OCI-LY1 (cell line): ENCODE results near the gene CPA3.

Experiments
- H2AFZ ChIP-seq: fragments of 200-600 bp; sonication (generic), shearing (Covaris generic); 2 replicates; pipeline ENCODE4 v1.6.0; 2014; ENCODE audit warnings: antibody characterized with exemption, mild to moderate bottlenecking, low read length
- H3F3A ChIP-seq: fragments of 200-600 bp; sonication (generic), shearing (Covaris generic); 2 replicates; pipeline ENCODE4 v1.6.0; 2014; ENCODE audit warnings: mild to moderate bottlenecking, antibody characterized with exemption, low read length, moderate library complexity; ENCODE audit not compliant: insufficient read depth
- H3K27ac ChIP-seq: fragments of 200-600 bp; sonication (generic); 2 replicates; pipeline ENCODE4 v1.5.1; 2014; ENCODE audit warnings: low read length, mixed run types, mild to moderate bottlenecking, low read depth; ENCODE audit not compliant: poor library complexity, severe bottlenecking
- H3K27me3 ChIP-seq: fragments of 200-600 bp; sonication (generic); 2 replicates; pipeline ENCODE4 v1.6.0; 2014; ENCODE audit warnings: antibody characterized with exemption, mild to moderate bottlenecking, low read length, moderate library complexity; ENCODE audit not compliant: insufficient read depth
- H3K36me3 ChIP-seq: fragments of 200-600 bp; sonication (generic); 2 replicates; pipeline ENCODE4 v1.6.1; 2014; ENCODE audit warnings: mild to moderate bottlenecking, antibody characterized with exemption, low read length, moderate library complexity, mixed read lengths; ENCODE audit not compliant: insufficient read depth
- H3K4me1 ChIP-seq: fragments of 200-600 bp; sonication (generic); 2 replicates; pipeline ENCODE4 v1.5.1; 2014; ENCODE audit warnings: mild to moderate bottlenecking, low read length, moderate library complexity; ENCODE audit not compliant: insufficient read depth, severe bottlenecking
- H3K4me2 ChIP-seq: fragments of 200-600 bp; sonication (generic), shearing (Covaris generic); 2 replicates; pipeline ENCODE4 v1.6.1; 2014; ENCODE audit warnings: low read length
- H3K4me3 ChIP-seq: fragments of 200-600 bp; sonication (generic); 2 replicates; pipeline ENCODE4 v1.5.1; 2014; ENCODE audit warnings: low read length, low read depth, mild to moderate bottlenecking, mixed read lengths; ENCODE audit not compliant: poor library complexity, severe bottlenecking
- H3K79me2 ChIP-seq: fragments of 200-600 bp; shearing (Covaris generic); 2 replicates; pipeline ENCODE4 v1.6.1; 2016; ENCODE audit warnings: mixed run types, low read length, mixed read lengths; ENCODE audit not compliant: insufficient read depth
- H3K9ac ChIP-seq: fragments of 200-600 bp; sonication (generic), shearing (Covaris generic); 2 replicates; pipeline ENCODE4 v1.6.1; 2014; ENCODE audit warnings: mild to moderate bottlenecking, low read length, mixed read lengths
- H3K9me2 ChIP-seq: fragments of 200-600 bp; sonication (generic), shearing (Covaris generic); 2 replicates; pipeline ENCODE4 v1.6.1; 2014; ENCODE audit warnings: low read depth, mild to moderate bottlenecking, low read length, mixed read lengths
- H3K9me3 ChIP-seq: fragments of 200-600 bp; shearing (Covaris generic); 2 replicates; pipeline ENCODE4 v1.6.1; 2014; ENCODE audit warnings: low read length, mixed read lengths
- H4K20me1 ChIP-seq: fragments of 200-600 bp; sonication (generic), shearing (Covaris generic); 2 replicates; pipeline ENCODE4 v1.6.0; 2016; ENCODE audit warnings: mild to moderate bottlenecking, low read length; ENCODE audit not compliant: insufficient read depth
- CTCF ChIP-seq: fragments of 200-600 bp; sonication (generic), shearing (Covaris generic); IDR thresholded peaks from 2 replicates; pipeline ENCODE4 v1.5.1; 2017; ENCODE audit warnings: mild to moderate bottlenecking, antibody characterized with exemption, low read length, moderate library complexity, mixed read lengths
- EZH2 ChIP-seq: fragments of 200-600 bp; sonication (generic), shearing (Covaris generic); IDR thresholded peaks from 2 replicates; pipeline ENCODE4 v1.8.0; 2017; ENCODE audit warnings: borderline replicate concordance, mixed run types, mild to moderate bottlenecking, antibody characterized with exemption, low read length, moderate library complexity, mixed read lengths

Gene CPA3

GRCh38 chr3:148816981-148817525 lies 48.0 kb upstream of the CPA3 start:
- Histone ChIP-seq H3K27ac (no peak overlapping the region), H3K36me3 (no peaks in the 10 kb centered on the region), H3F3A (no peaks in the 10 kb centered on the region), H3K9me2 (no peaks in the 10 kb centered on the region), H3K9ac (no peak overlapping the region), H2AFZ (no peak overlapping the region), H3K9me3 (no peaks in the 10 kb centered on the region), H3K4me2 (no peak overlapping the region), H4K20me1 (no peaks in the 10 kb centered on the region), H3K27me3 (no peaks in the 10 kb centered on the region), H3K4me3 (no peak overlapping the region), H3K4me1 (no peaks in the 10 kb centered on the region), H3K79me2 (no peaks in the 10 kb centered on the region)
- TF ChIP-seq EZH2 = no peak
- no peak for TF ChIP-seq CTCF

GRCh38 chr3:148820361-148821245 lies 44.5 kb upstream of the CPA3 start:
- Histone ChIP-seq H3K9me2 (no peaks in the 10 kb centered on the region), H3K4me2 (no peak overlapping the region), H3K79me2 (no peaks in the 10 kb centered on the region), H3K27ac (no peak overlapping the region), H2AFZ (no peak overlapping the region), H3K36me3 (no peaks in the 10 kb centered on the region), H3K9me3 (no peaks in the 10 kb centered on the region), H3K27me3 (no peaks in the 10 kb centered on the region), H3K4me3 (no peak overlapping the region), H3F3A (no peaks in the 10 kb centered on the region), H3K4me1 (no peaks in the 10 kb centered on the region), H4K20me1 (no peaks in the 10 kb centered on the region), H3K9ac (no peak overlapping the region)
- no peak for TF ChIP-seq EZH2
- TF ChIP-seq CTCF = no peak

- H3K9ac ChIP-seq = no peak overlapping the region
- no peaks in the 10 kb centered on the region for H4K20me1 ChIP-seq
- no peaks in the 10 kb centered on the region for H3K27me3 ChIP-seq
- no peak overlapping the region for H2AFZ ChIP-seq
- no peaks in the 10 kb centered on the region for H3F3A ChIP-seq
- no peak overlapping the region for H3K27ac ChIP-seq
- H3K79me2 ChIP-seq = no peaks in the 10 kb centered on the region
- TF ChIP-seq EZH2 (no peak), CTCF (no peak)
- H3K4me1 ChIP-seq = no peaks in the 10 kb centered on the region
- H3K4me2 ChIP-seq = no peak overlapping the region
- no peaks in the 10 kb centered on the region for H3K9me3 ChIP-seq
- no peaks in the 10 kb centered on the region for H3K9me2 ChIP-seq
- H3K4me3 ChIP-seq = no peak overlapping the region
- no peaks in the 10 kb centered on the region for H3K36me3 ChIP-seq
Observed at GRCh38 chr3:148823026-148823425, 42.1 kb upstream of the CPA3 start.
